ENCODE data around the gene ZSCAN22.

ZSCAN22 gene

GRCh38 chr19:58279925-58280316 is 46.9 kb upstream of the ZSCAN22 start:
- Mint-ChIP-seq H3K4me3 (peak overlapping the region; percentile 93), H3K4me1 (peaks cover 31% of the 10 kb centered on the region), H3K27me3 (ENCODE audit: low read depth, poor library complexity) (peaks cover 13% of the 10 kb centered on the region), H3K9me3 (peaks cover 92% of the 10 kb centered on the region), H3K36me3 (ENCODE audit: low read depth) (peaks cover 96% of the 10 kb centered on the region), H3K27ac (peak overlapping the region; percentile 99)
- no peak for DNase-seq
- no peak for TF ChIP-seq CTCF (IDR thresholded peaks at IDR 0.05)

GRCh38 chr19:58284199-58284598 is 42.6 kb upstream of the ZSCAN22 start:
- Mint-ChIP-seq H3K27me3 (ENCODE audit: low read depth, poor library complexity) (peaks cover 17% of the 10 kb centered on the region), H3K36me3 (ENCODE audit: low read depth) (peaks cover 99% of the 10 kb centered on the region), H3K4me1 (peaks cover 22% of the 10 kb centered on the region), H3K27ac (no peak overlapping the region), H3K4me3 (no peak overlapping the region), H3K9me3 (peaks cover 86% of the 10 kb centered on the region)
- DNase-seq = no peak
- no peak for TF ChIP-seq CTCF (IDR thresholded peaks at IDR 0.05)

GRCh38 chr19:58291943-58292342 is 34.9 kb upstream of the ZSCAN22 start:
- peaks cover 100% of the 10 kb centered on the region for H3K36me3 Mint-ChIP-seq (ENCODE audit: low read depth)
- H3K4me1 Mint-ChIP-seq = no peaks in the 10 kb centered on the region

GRCh38 chr19:58294743-58295374 is 31.9 kb upstream of the ZSCAN22 start:
- Mint-ChIP-seq H3K27me3 (ENCODE audit: low read depth, poor library complexity) (peaks cover 2% of the 10 kb centered on the region), H3K36me3 (ENCODE audit: low read depth) (peaks cover 95% of the 10 kb centered on the region), H3K27ac (no peak overlapping the region), H3K4me1 (no peaks in the 10 kb centered on the region), H3K4me3 (no peak overlapping the region), H3K9me3 (peaks cover 88% of the 10 kb centered on the region)
- no peak for DNase-seq
- no peak for TF ChIP-seq CTCF (IDR thresholded peaks at IDR 0.05)

More at GRCh38 chr19:58291943-58292342, 34.9 kb upstream of the ZSCAN22 start:
- H3K27me3 Mint-ChIP-seq (ENCODE audit: low read depth, poor library complexity) = peaks cover 10% of the 10 kb centered on the region
- no peak overlapping the region for H3K27ac Mint-ChIP-seq
- no peak for TF ChIP-seq CTCF (IDR thresholded peaks at IDR 0.05)
- no peak overlapping the region for H3K4me3 Mint-ChIP-seq
- peaks cover 92% of the 10 kb centered on the region for H3K9me3 Mint-ChIP-seq
- no peak for DNase-seq

GRCh38 chr19:58296104-58296503 is 30.7 kb upstream of the ZSCAN22 start:
- H3K36me3 Mint-ChIP-seq (ENCODE audit: low read depth) = peaks cover 95% of the 10 kb centered on the region
- H3K4me1 Mint-ChIP-seq = no peaks in the 10 kb centered on the region
- H3K27me3 Mint-ChIP-seq (ENCODE audit: low read depth, poor library complexity) = peaks cover 5% of the 10 kb centered on the region
- no peak for TF ChIP-seq CTCF (IDR thresholded peaks at IDR 0.05)
- no peak overlapping the region for H3K4me3 Mint-ChIP-seq
- H3K27ac Mint-ChIP-seq = no peak overlapping the region
- no peak for DNase-seq
- H3K9me3 Mint-ChIP-seq = peaks cover 85% of the 10 kb centered on the region

- no peak overlapping the region for H3K27ac Mint-ChIP-seq
- H3K4me3 Mint-ChIP-seq = no peak overlapping the region
- peaks cover 2% of the 10 kb centered on the region for H3K27me3 Mint-ChIP-seq (ENCODE audit: low read depth, poor library complexity)
- no peak for TF ChIP-seq CTCF (IDR thresholded peaks at IDR 0.05)
- H3K9me3 Mint-ChIP-seq = peaks cover 41% of the 10 kb centered on the region
- peaks cover 83% of the 10 kb centered on the region for H3K36me3 Mint-ChIP-seq (ENCODE audit: low read depth)
- peaks cover 15% of the 10 kb centered on the region for H3K4me1 Mint-ChIP-seq
- DNase-seq = no peak
These were observed 26.2 kb upstream of the ZSCAN22 start for GRCh38 chr19:58300620-58301019.

All from nephron progenitor cell (in vitro differentiated cells).